OCI-LY3 (cell line): ENCODE data around the gene BIRC7.

ENCODE experiments used
- H2AFZ ChIP-seq: fragments of 200-600, 300-600 bp; shearing (Covaris generic); 2 replicates; pipeline ENCODE4 v1.6.0; 2014; ENCODE audit warnings: antibody characterized with exemption, low read depth, low read length
- H3K27ac ChIP-seq: fragments of 200-600, 300-600 bp; sonication (generic); 2 replicates; pipeline ENCODE4 v1.5.1; 2014; ENCODE audit warnings: mild to moderate bottlenecking, low read length, moderate library complexity, mixed read lengths
- H3K27me3 ChIP-seq: fragments of 200-600, 300-600 bp; sonication (generic); 2 replicates; pipeline ENCODE4 v1.6.1; 2014; ENCODE audit warnings: low read depth, low read length, mixed read lengths
- H3K36me3 ChIP-seq: fragments of 200-600, 300-600 bp; sonication (generic); replicated peaks from 2 replicates; pipeline ENCODE3; 2014; ENCODE audit warnings: low read depth, low read length, mixed read lengths
- H3K4me1 ChIP-seq: fragments of 300-600, 200-600 bp; sonication (generic); 2 replicates; pipeline ENCODE4 v1.6.1; 2014; ENCODE audit warnings: low read length, mixed read lengths
- H3K4me2 ChIP-seq: fragments of 200-600, 300-600 bp; sonication (generic); 2 replicates; pipeline ENCODE4 v1.6.1; 2014; ENCODE audit warnings: low read length, mixed read lengths
- H3K4me3 ChIP-seq: fragments of 300-600, 200-600 bp; sonication (generic); 2 replicates; pipeline ENCODE4 v1.5.1; 2014; ENCODE audit warnings: antibody characterized with exemption, mild to moderate bottlenecking, low read length, moderate library complexity
- H3K79me2 ChIP-seq: fragments of 300-600, 200-600 bp; shearing (Covaris generic); 2 replicates; pipeline ENCODE4 v1.6.1; 2014; ENCODE audit warnings: mild to moderate bottlenecking, low read length, mixed read lengths
- H3K9ac ChIP-seq: fragments of 300-600, 200-600 bp; shearing (Covaris generic); 2 replicates; pipeline ENCODE4 v1.6.0; 2014; ENCODE audit warnings: mild to moderate bottlenecking, low read length, moderate library complexity
- H3K9me3 ChIP-seq: fragments of 200-600, 300-600 bp; shearing (Covaris generic); 2 replicates; pipeline ENCODE4 v1.6.1; 2014; ENCODE audit warnings: low read length, mixed read lengths; ENCODE audit not compliant: insufficient read depth
- H4K20me1 ChIP-seq: fragments of 200-600, 300-600 bp; sonication (generic); 2 replicates; pipeline ENCODE4 v1.6.1; 2016; ENCODE audit warnings: low read length, mixed read lengths; ENCODE audit not compliant: insufficient read depth
- CTCF ChIP-seq: fragments of 200-600, 300-600 bp; sonication (generic); IDR thresholded peaks from 2 replicates; pipeline ENCODE4 v1.5.1; 2014; ENCODE audit warnings: antibody characterized with exemption, low read length, low read depth
- EZH2phosphoT487 ChIP-seq: fragments of 200-600 bp; shearing (Covaris generic); IDR thresholded peaks from 2 replicates; pipeline ENCODE4 v1.6.1; 2018; ENCODE audit warnings: antibody characterized with exemption, mixed run types, low read depth

Gene BIRC7

GRCh38 chr20:63259734-63260460 is 24.2 kb downstream of the BIRC7 start:
- Histone ChIP-seq H3K27ac (no peak overlapping the region), H3K4me3 (no peak overlapping the region), H3K36me3 (no peaks in the 10 kb centered on the region), H4K20me1 (no peaks in the 10 kb centered on the region), H3K27me3 (no peaks in the 10 kb centered on the region), H2AFZ (no peak overlapping the region), H3K79me2 (no peaks in the 10 kb centered on the region), H3K9me3 (no peaks in the 10 kb centered on the region), H3K4me1 (no peaks in the 10 kb centered on the region), H3K4me2 (no peak overlapping the region), H3K9ac (no peak overlapping the region)
- TF ChIP-seq CTCF = no peak
- TF ChIP-seq EZH2phosphoT487 = no peak

- TF ChIP-seq EZH2phosphoT487 (no peak), CTCF (no peak)
- H4K20me1 ChIP-seq = no peaks in the 10 kb centered on the region
- no peaks in the 10 kb centered on the region for H3K4me1 ChIP-seq
- no peak overlapping the region for H3K27ac ChIP-seq
- H3K79me2 ChIP-seq = no peaks in the 10 kb centered on the region
- no peak overlapping the region for H3K9ac ChIP-seq
- no peak overlapping the region for H2AFZ ChIP-seq
- no peaks in the 10 kb centered on the region for H3K27me3 ChIP-seq
- no peak overlapping the region for H3K4me2 ChIP-seq
- no peaks in the 10 kb centered on the region for H3K9me3 ChIP-seq
- H3K36me3 ChIP-seq = no peaks in the 10 kb centered on the region
- H3K4me3 ChIP-seq = no peak overlapping the region
Observed at GRCh38 chr20:63260521-63260920, 24.8 kb downstream of the BIRC7 start.

- H3K4me1 ChIP-seq = no peaks in the 10 kb centered on the region
- no peaks in the 10 kb centered on the region for H3K79me2 ChIP-seq
- no peak overlapping the region for H3K4me2 ChIP-seq
- H3K27ac ChIP-seq = no peak overlapping the region
- no peak overlapping the region for H3K4me3 ChIP-seq
- no peaks in the 10 kb centered on the region for H4K20me1 ChIP-seq
- TF ChIP-seq CTCF (no peak), EZH2phosphoT487 (no peak)
- no peak overlapping the region for H2AFZ ChIP-seq
- H3K9me3 ChIP-seq = no peaks in the 10 kb centered on the region
- no peaks in the 10 kb centered on the region for H3K36me3 ChIP-seq
- no peaks in the 10 kb centered on the region for H3K27me3 ChIP-seq
- no peak overlapping the region for H3K9ac ChIP-seq
Observed at GRCh38 chr20:63261060-63261794, 25.5 kb downstream of the BIRC7 start.

- Histone ChIP-seq H3K4me1 (no peaks in the 10 kb centered on the region), H3K79me2 (no peaks in the 10 kb centered on the region), H3K27ac (no peak overlapping the region), H3K9me3 (no peaks in the 10 kb centered on the region), H3K36me3 (no peaks in the 10 kb centered on the region), H3K4me2 (no peak overlapping the region), H3K27me3 (no peaks in the 10 kb centered on the region), H2AFZ (no peak overlapping the region), H4K20me1 (no peaks in the 10 kb centered on the region), H3K4me3 (no peak overlapping the region), H3K9ac (no peak overlapping the region)
- TF ChIP-seq EZH2phosphoT487 (no peak), CTCF (no peak)
Observed at GRCh38 chr20:63261795-63262528, 26.3 kb downstream of the BIRC7 start.
